Mucosa of descending colon (tissue), 3 donors: ENCODE data around the gene ITGAX. TPM values are rescaled to one million over a fixed set of nuclear protein-coding genes. Genes with fewer than 3 reads are reported as not detected.

ENCODE experiments used
- ATAC-seq: fragments of 200-7000 bp; cut with Tn5 transposase; one replicate; pipeline ENCODE4 v1.9.1; 2020; ENCODE audit warnings: mild to moderate bottlenecking, moderate library complexity
- DNase-seq, 3 donors: peaks; one replicate each; pipeline ENCODE4 v3.0.0-alpha.2; 2020
- H3K36me3 ChIP-seq: fragments of 200-600 bp; one replicate; pipeline ENCODE4 v1.8.0; 2021; ENCODE audit warnings: low read depth, mild to moderate bottlenecking
- H3K4me1 ChIP-seq: fragments of 200-600 bp; one replicate; pipeline ENCODE4 v1.8.0; 2021; ENCODE audit warnings: low read depth, mild to moderate bottlenecking
- H3K4me3 ChIP-seq: fragments of 200-600 bp; one replicate; pipeline ENCODE4 v1.8.0; 2021; ENCODE audit warnings: mild to moderate bottlenecking
- H3K9me3 ChIP-seq: fragments of 200-600 bp; one replicate; pipeline ENCODE4 v1.8.0; 2021; ENCODE audit warnings: mild to moderate bottlenecking
- CTCF ChIP-seq: fragments of 200-600 bp; IDR thresholded peaks from one replicate; pipeline ENCODE4 v1.8.0; 2022; ENCODE audit warnings: antibody characterized with exemption, mild to moderate bottlenecking
- intact Hi-C, 2 donors: fragments of 100-400 bp; cut with DNase I in 1 of 2; cut with micrococcal nuclease in 1 of 2; formaldehyde crosslinking; loops; one replicate each; pipeline versions ENCODE4 v1.11.0 to v1.11.1; 2022; cut with DNase I, micrococcal nuclease
- total RNA-seq, 3 donors: library from RNA; stranded (reverse); fragmentation: NEBNext Ultra II Directional in 2 of 3; extraction: Animal tissue kit (Norgen Biotek cat#: 25700) in 2 of 3; gene quantifications; one replicate each; pipeline versions ENCODE4 v1.2.1 to v1.2.4, GENCODE V29; 2021 to 2023
- donor health status: DM: no; HTN: no; CAD: no; lungs with moderate emphysema.
- donor health status: DM: no; HTN: no; CAD: no.
- donor health status: DM: no; HTN: yes; CAD: no.

Gene ITGAX
- total RNA-seq, 3 donors from 2014 or later = 2.9 to 8.6 (median 3.5) TPM

GRCh38 chr16:31395647-31396046 lies 40.7 kb downstream of the ITGAX start:
- intact Hi-C loops = no loop called here
- Histone ChIP-seq H3K36me3 (no peaks in the 10 kb centered on the region), H3K9me3 (no peaks in the 10 kb centered on the region), H3K4me3 (no peak overlapping the region), H3K4me1 (no peaks in the 10 kb centered on the region)
- DNase-seq = peak in 2 of 3 donors; percentile 30 to 53
- no peak for ATAC-seq
- TF ChIP-seq CTCF = no peak

GRCh38 chr16:31397096-31397660 lies 42.2 kb downstream of the ITGAX start:
- no peak for ATAC-seq
- Histone ChIP-seq H3K36me3 (no peaks in the 10 kb centered on the region), H3K4me1 (no peaks in the 10 kb centered on the region), H3K9me3 (no peaks in the 10 kb centered on the region), H3K4me3 (no peak overlapping the region)
- intact Hi-C loops = no loop called here
- TF ChIP-seq CTCF = no peak
- peak in 1 of 3 donors; percentile 38 for DNase-seq

DNA sequence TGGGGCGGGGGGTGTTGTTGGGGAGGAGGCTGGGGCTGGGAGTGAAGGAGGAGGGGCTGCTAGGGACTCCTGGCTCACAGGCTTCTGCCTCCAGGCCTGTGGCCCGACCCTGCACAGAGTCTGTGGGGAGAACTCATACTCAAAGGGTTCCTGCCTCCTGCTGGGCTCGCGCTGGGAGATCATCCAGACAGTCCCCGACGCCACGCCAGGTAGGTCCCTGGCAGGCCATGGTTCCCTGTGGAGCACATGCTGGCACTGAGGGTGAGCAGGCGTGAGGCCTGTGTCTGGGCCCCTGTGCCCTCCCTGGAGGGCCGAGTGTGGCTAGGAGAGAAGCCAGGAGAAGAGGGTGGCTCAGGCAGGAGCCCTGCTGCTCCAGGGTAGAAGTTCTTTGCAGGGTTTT lies 42.7 kb downstream of the ITGAX start:
- TF ChIP-seq CTCF = no peak
- Histone ChIP-seq H3K4me1 (no peaks in the 10 kb centered on the region), H3K36me3 (no peaks in the 10 kb centered on the region), H3K9me3 (no peaks in the 10 kb centered on the region), H3K4me3 (no peak overlapping the region)
- DNase-seq (peak in 1 of 3 donors; percentile 27), ATAC-seq (no peak)
- intact Hi-C loops = no loop called here

GRCh38 chr16:31400191-31400590 lies 45.2 kb downstream of the ITGAX start:
- peak; percentile 20 for ATAC-seq
- no peak for TF ChIP-seq CTCF

DNA sequence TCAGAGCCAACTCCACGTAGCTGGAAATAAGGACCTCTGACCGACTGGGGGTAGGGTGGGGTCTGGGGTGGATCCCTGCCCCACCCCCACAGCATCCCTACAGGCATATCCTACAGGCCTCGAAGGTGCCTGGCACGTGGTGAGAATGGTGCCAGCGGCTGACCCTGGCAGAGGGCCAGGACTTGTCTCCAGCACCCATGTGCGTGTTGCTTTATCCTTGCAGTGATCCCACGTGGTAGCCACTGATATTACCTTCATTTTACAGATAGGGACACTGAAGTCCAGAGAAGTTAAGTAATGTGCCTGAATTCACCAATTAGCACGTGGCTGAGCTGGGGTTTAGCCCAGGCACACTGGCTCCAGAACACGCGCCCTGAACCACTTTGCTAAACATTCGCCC lies 46.5 kb downstream of the ITGAX start:
- Histone ChIP-seq H3K4me3 (no peak overlapping the region), H3K36me3 (no peaks in the 10 kb centered on the region), H3K9me3 (no peaks in the 10 kb centered on the region), H3K4me1 (no peaks in the 10 kb centered on the region)
- no peak for TF ChIP-seq CTCF
- DNase-seq (no peak), ATAC-seq (no peak)
- intact Hi-C loops = no loop called here

More at GRCh38 chr16:31400191-31400590, 45.2 kb downstream of the ITGAX start:
- Histone ChIP-seq H3K36me3 (no peaks in the 10 kb centered on the region), H3K9me3 (no peaks in the 10 kb centered on the region), H3K4me3 (no peak overlapping the region), H3K4me1 (no peaks in the 10 kb centered on the region)
- DNase-seq = no peak
- intact Hi-C loops = no loop called here

DNA sequence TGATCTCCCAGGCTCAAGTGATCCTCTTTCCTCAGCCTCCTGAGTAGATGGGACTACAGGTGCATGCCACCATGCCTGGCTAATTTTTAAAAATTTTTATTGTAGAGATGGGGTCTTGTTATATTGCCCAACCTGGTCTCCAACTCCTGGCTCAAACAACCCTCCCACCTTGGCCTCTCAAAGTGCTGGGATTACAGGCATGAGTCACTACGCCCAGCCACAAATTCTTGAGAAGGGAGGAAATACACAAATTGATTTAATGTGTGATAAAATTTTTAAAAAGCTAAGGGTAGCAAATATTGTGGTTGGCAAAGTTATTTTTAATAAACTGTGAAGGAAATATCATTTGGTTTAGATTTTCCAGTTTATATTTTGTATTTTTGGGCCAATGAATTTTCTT lies 47.7 kb downstream of the ITGAX start:
- no peak for TF ChIP-seq CTCF
- intact Hi-C loops = no loop called here
- no peak for DNase-seq

More for the DNA sequence above, 47.7 kb downstream of the ITGAX start:
- no peak for ATAC-seq
- Histone ChIP-seq H3K36me3 (no peaks in the 10 kb centered on the region), H3K4me3 (no peak overlapping the region), H3K4me1 (no peaks in the 10 kb centered on the region), H3K9me3 (no peaks in the 10 kb centered on the region)
